ENCODE results near the gene CDH13.

DNA sequence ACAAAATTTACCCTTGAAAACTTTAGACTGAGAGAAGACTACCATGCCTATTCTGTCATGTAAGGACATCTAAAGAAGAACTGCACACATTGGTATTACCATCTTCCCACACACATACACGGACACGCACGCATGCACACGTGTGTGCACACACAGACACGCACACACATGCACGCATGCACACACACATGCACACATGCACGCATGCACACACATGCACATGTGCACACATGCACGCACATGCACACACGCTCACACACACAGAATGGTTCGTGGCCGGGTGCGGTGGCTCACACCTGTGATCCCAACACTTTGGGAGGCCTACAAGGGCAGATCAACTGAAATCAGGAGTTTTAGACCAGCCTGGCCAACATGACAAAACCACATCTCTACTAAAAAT, 884.1 kb downstream of the CDH13 start:
- TF ChIP-seq, protein P1, sequence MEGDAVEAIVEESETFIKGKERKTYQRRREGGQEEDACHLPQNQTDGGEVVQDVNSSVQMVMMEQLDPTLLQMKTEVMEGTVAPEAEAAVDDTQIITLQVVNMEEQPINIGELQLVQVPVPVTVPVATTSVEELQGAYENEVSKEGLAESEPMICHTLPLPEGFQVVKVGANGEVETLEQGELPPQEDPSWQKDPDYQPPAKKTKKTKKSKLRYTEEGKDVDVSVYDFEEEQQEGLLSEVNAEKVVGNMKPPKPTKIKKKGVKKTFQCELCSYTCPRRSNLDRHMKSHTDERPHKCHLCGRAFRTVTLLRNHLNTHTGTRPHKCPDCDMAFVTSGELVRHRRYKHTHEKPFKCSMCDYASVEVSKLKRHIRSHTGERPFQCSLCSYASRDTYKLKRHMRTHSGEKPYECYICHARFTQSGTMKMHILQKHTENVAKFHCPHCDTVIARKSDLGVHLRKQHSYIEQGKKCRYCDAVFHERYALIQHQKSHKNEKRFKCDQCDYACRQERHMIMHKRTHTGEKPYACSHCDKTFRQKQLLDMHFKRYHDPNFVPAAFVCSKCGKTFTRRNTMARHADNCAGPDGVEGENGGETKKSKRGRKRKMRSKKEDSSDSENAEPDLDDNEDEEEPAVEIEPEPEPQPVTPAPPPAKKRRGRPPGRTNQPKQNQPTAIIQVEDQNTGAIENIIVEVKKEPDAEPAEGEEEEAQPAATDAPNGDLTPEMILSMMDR (conservative IDR thresholded peaks at IDR 0.05 in 1 of 2, IDR thresholded peaks at IDR 0.05 in 1 of 2; ENCODE audit: low read depth in 1 of 2, low read length in 2 of 2), result no peak
- TF ChIP-seq EZH2 (IDR thresholded peaks at IDR 0.05; ENCODE audit: low read length, missing control alignments), result no peak

Measured in fibroblast of lung (primary cell).